ENCODE data around the gene DCK. TPM values are rescaled to one million over a fixed set of nuclear protein-coding genes. Genes with fewer than 3 reads are reported as not detected.

DCK gene
- total RNA-seq (ENCODE audit: unreplicated experiment), result 10.8 TPM
- long read RNA-seq, transcript DCK-201 (7 exons, 2,716 nt), result major isoform, 10 of 11 reads
- long read RNA-seq, partial matches to known transcripts, result 1 of 11 reads
- long read RNA-seq, other reads (novel, unspliced or antisense), result 0 of 11 reads

DNA sequence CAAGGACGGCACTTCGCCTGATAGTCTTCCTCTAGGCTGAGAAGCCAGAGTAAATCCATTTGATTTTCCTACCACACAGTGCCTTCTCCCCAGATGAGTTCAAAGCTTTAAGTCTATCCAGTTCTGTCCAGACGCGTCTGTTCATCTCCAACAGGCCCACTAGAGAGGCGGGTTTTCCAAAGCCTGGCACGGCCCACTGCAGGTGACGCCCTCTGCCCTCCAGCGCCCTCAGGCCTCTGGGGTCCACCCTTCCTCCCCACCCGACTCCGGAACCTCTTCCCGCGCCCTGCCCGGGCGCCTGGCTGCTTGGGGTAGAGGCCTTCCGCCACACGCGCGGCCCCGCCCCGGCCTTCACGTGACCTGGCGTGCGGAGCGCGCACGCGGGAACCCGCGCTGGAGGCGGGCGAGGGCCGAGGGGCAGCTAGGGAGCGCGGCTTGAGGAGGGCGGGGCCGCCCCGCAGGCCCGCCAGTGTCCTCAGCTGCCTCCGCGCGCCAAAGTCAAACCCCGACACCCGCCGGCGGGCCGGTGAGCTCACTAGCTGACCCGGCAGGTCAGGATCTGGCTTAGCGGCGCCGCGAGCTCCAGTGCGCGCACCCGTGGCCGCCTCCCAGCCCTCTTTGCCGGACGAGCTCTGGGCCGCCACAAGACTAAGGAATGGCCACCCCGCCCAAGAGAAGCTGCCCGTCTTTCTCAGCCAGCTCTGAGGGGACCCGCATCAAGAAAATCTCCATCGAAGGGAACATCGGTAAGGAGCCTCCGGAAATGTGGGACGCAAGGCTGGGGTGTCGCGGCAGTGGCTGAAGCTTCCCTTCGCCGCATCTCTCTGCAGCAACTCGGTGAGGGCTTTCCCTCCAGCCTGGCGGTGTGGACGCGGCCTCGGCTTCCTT lies at the start of gene DCK:
Gene DCK, plus strand, starts transcription at position 469 of the 888 bp plus-strand sequence. Its CDS starts 187 bp downstream, at position 656.
- H3K36me3 Mint-ChIP-seq (ENCODE audit: unreplicated experiment), result no peaks in the 10 kb centered on the region
- TF ChIP-seq, protein P1, sequence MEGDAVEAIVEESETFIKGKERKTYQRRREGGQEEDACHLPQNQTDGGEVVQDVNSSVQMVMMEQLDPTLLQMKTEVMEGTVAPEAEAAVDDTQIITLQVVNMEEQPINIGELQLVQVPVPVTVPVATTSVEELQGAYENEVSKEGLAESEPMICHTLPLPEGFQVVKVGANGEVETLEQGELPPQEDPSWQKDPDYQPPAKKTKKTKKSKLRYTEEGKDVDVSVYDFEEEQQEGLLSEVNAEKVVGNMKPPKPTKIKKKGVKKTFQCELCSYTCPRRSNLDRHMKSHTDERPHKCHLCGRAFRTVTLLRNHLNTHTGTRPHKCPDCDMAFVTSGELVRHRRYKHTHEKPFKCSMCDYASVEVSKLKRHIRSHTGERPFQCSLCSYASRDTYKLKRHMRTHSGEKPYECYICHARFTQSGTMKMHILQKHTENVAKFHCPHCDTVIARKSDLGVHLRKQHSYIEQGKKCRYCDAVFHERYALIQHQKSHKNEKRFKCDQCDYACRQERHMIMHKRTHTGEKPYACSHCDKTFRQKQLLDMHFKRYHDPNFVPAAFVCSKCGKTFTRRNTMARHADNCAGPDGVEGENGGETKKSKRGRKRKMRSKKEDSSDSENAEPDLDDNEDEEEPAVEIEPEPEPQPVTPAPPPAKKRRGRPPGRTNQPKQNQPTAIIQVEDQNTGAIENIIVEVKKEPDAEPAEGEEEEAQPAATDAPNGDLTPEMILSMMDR (IDR thresholded peaks at IDR 0.05; ENCODE audit: partially characterized antibody, unreplicated experiment), result no peak
- H3K4me1 Mint-ChIP-seq (ENCODE audit: low read depth, unreplicated experiment), result peaks cover 2% of the 10 kb centered on the region
- H3K27ac Mint-ChIP-seq (ENCODE audit: unreplicated experiment), result peak within 1 kb of the TSS; percentile 85
- H3K4me3 Mint-ChIP-seq (ENCODE audit: unreplicated experiment), result peak within 1 kb of the TSS; percentile 91
- peaks cover 8% of the 10 kb centered on the region for H3K9me3 Mint-ChIP-seq (ENCODE audit: unreplicated experiment)
- peak; percentile 92 for DNase-seq
- H3K27me3 Mint-ChIP-seq (ENCODE audit: unreplicated experiment), result no peaks in the 10 kb centered on the region

DNA sequence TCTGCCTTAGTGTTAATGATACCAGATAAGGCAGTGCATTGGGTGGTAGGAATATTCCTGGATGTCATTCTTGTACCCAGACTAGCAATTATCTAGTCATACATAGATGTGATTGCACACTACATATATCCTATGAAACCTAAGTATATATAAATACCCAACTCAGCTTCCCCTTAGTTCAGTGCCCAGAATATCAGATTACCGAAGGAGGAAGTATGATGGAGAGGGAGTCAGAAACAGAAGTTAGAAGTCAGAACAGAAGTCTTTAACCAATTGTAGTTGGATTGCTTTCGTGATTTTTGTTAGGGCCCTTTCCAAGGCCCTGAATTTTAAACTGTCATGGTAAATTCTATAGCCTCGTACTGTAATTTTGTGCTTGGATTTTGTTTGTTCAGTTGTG lies 48.4 kb upstream of the DCK start:
- TF ChIP-seq, protein P1 (IDR thresholded peaks at IDR 0.05; ENCODE audit: partially characterized antibody, unreplicated experiment), result no peak
- no peak overlapping the region for H3K4me3 Mint-ChIP-seq (ENCODE audit: unreplicated experiment)

DNA sequence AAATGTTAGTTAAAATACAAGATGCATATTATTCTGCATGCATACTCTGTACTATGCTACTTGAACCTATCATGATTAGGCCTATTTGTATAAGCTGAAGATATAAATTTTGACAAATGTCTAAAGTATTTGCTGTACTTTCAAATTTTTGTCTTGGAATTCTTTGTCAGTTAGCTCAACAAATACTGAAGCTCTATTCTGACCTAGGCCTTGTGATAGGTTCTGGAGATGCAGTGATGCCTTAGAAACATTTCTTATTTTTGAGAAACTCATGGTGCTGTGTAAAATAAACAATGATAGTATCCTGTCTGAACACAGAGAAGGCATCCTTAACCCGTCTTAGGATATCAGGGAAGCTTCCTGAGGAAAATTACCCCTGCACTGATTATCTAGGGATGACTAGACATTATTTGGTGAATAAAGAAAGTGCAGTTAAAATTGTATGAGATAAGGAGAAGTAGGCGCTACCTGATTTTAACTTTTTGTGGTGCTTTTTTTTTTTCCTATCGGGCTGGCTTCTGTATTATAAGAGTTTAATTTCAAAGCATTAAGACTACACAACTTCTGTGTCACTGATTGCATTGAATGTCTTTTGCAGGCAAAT lies 47.9 kb upstream of the DCK start:
- no peaks in the 10 kb centered on the region for H3K9me3 Mint-ChIP-seq (ENCODE audit: unreplicated experiment)
- no peaks in the 10 kb centered on the region for H3K4me1 Mint-ChIP-seq (ENCODE audit: low read depth, unreplicated experiment)
- no peaks in the 10 kb centered on the region for H3K36me3 Mint-ChIP-seq (ENCODE audit: unreplicated experiment)
- TF ChIP-seq, protein P1 (IDR thresholded peaks at IDR 0.05; ENCODE audit: partially characterized antibody, unreplicated experiment), result no peak
- no peak overlapping the region for H3K4me3 Mint-ChIP-seq (ENCODE audit: unreplicated experiment)
- no peaks in the 10 kb centered on the region for H3K27me3 Mint-ChIP-seq (ENCODE audit: unreplicated experiment)
- DNase-seq, result no peak
- no peak overlapping the region for H3K27ac Mint-ChIP-seq (ENCODE audit: unreplicated experiment)

More for the DNA sequence above, 48.4 kb upstream of the DCK start:
- no peaks in the 10 kb centered on the region for H3K9me3 Mint-ChIP-seq (ENCODE audit: unreplicated experiment)
- H3K36me3 Mint-ChIP-seq (ENCODE audit: unreplicated experiment), result no peaks in the 10 kb centered on the region
- H3K4me1 Mint-ChIP-seq (ENCODE audit: low read depth, unreplicated experiment), result no peaks in the 10 kb centered on the region
- DNase-seq, result no peak
- H3K27me3 Mint-ChIP-seq (ENCODE audit: unreplicated experiment), result no peaks in the 10 kb centered on the region
- no peak overlapping the region for H3K27ac Mint-ChIP-seq (ENCODE audit: unreplicated experiment)

- H3K4me3 Mint-ChIP-seq (ENCODE audit: unreplicated experiment), result no peak overlapping the region
- DNase-seq, result no peak
- no peaks in the 10 kb centered on the region for H3K36me3 Mint-ChIP-seq (ENCODE audit: unreplicated experiment)
- TF ChIP-seq, protein P1 (IDR thresholded peaks at IDR 0.05; ENCODE audit: partially characterized antibody, unreplicated experiment), result no peak
- H3K27ac Mint-ChIP-seq (ENCODE audit: unreplicated experiment), result no peak overlapping the region
- H3K27me3 Mint-ChIP-seq (ENCODE audit: unreplicated experiment), result no peaks in the 10 kb centered on the region
- H3K9me3 Mint-ChIP-seq (ENCODE audit: unreplicated experiment), result no peaks in the 10 kb centered on the region
- H3K4me1 Mint-ChIP-seq (ENCODE audit: low read depth, unreplicated experiment), result no peaks in the 10 kb centered on the region
These were observed 46.5 kb upstream of the DCK start for GRCh38 chr4:70946939-70947338.
